Measurements from ENCODE around the gene NUP93.

DNA sequence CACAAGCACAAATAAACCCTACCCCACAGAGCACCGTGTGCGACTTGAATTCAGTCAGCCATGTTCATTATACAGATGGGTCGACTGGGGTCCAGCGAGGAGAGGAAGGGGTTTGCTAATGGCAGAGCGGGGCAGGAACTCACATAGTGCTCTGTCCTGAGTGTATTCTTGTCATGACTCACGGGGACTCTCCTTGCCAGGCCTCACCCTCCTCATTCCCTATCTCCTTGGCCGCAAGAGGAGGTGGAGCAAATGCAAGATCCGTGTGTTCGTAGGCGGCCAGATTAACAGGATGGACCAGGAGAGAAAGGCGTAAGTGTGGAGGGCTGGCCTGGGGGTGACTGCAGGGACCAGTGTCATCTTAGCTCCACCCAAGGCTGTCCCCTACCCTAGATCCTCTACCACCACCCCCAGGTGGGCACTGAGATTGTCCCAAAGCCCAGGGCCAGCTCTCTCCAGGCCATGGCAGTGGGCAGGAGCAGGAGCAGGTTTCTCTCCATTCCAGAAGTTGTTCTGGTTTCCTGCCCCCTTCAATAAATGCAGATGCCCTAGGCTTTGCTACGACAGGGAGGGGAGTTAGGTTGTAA is 164.5 kb downstream of the NUP93 start:
- TF ChIP-seq POLR2AphosphoS5 (IDR thresholded peaks at IDR 0.05; ENCODE audit: low read depth, low read length) = no peak
- TF ChIP-seq, protein P1, sequence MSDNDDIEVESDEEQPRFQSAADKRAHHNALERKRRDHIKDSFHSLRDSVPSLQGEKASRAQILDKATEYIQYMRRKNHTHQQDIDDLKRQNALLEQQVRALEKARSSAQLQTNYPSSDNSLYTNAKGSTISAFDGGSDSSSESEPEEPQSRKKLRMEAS (IDR thresholded peaks at IDR 0.05; ENCODE audit: low read depth) = no peak
- TF ChIP-seq, protein P2, sequence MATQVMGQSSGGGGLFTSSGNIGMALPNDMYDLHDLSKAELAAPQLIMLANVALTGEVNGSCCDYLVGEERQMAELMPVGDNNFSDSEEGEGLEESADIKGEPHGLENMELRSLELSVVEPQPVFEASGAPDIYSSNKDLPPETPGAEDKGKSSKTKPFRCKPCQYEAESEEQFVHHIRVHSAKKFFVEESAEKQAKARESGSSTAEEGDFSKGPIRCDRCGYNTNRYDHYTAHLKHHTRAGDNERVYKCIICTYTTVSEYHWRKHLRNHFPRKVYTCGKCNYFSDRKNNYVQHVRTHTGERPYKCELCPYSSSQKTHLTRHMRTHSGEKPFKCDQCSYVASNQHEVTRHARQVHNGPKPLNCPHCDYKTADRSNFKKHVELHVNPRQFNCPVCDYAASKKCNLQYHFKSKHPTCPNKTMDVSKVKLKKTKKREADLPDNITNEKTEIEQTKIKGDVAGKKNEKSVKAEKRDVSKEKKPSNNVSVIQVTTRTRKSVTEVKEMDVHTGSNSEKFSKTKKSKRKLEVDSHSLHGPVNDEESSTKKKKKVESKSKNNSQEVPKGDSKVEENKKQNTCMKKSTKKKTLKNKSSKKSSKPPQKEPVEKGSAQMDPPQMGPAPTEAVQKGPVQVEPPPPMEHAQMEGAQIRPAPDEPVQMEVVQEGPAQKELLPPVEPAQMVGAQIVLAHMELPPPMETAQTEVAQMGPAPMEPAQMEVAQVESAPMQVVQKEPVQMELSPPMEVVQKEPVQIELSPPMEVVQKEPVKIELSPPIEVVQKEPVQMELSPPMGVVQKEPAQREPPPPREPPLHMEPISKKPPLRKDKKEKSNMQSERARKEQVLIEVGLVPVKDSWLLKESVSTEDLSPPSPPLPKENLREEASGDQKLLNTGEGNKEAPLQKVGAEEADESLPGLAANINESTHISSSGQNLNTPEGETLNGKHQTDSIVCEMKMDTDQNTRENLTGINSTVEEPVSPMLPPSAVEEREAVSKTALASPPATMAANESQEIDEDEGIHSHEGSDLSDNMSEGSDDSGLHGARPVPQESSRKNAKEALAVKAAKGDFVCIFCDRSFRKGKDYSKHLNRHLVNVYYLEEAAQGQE (IDR thresholded peaks at IDR 0.05; ENCODE audit: low read depth, low read length) = no peak
